Subcutaneous adipose tissue (tissue), 4 donors: ENCODE data around the gene LPIN3. TPM values are rescaled to one million over a fixed set of nuclear protein-coding genes. Genes with fewer than 3 reads are reported as not detected.

ENCODE experiments used
- CTCF ChIP-seq: fragments of 450-650 bp; IDR thresholded peaks from one replicate; pipeline ENCODE4 v1.5.1; 2016; ENCODE audit warnings: low read depth, mild to moderate bottlenecking, control low read depth, antibody characterized with exemption, moderate library complexity
- total RNA-seq, 4 donors: library from RNA; depleted of rRNA; stranded (reverse); fragments of >200 nt; gene quantifications; one replicate each; pipeline ENCODE4 v1.1.0, GENCODE V29; 2016

The LPIN3 gene
- total RNA-seq, 4 donors from 2014 or later = 18.4 to 32.8 (median 24.8) TPM

GRCh38 chr20:41379551-41379950, 38.9 kb downstream of the LPIN3 start:
- no peak for TF ChIP-seq CTCF

- no peak for TF ChIP-seq CTCF
Measured at GRCh38 chr20:41380551-41381193, 40.1 kb downstream of the LPIN3 start.

- no peak for TF ChIP-seq CTCF
Measured at GRCh38 chr20:41382791-41383305, 42.2 kb downstream of the LPIN3 start.

GRCh38 chr20:41386502-41387427, 46.1 kb downstream of the LPIN3 start:
- no peak for TF ChIP-seq CTCF

GRCh38 chr20:41387444-41387851, 46.8 kb downstream of the LPIN3 start:
- TF ChIP-seq CTCF = no peak

GRCh38 chr20:41390889-41391288, 50.3 kb downstream of the LPIN3 start:
- no peak for TF ChIP-seq CTCF

GRCh38 chr20:41391587-41392001, 51.0 kb downstream of the LPIN3 start:
- TF ChIP-seq CTCF = no peak
